ENCODE data around the gene MOSPD3. TPM values are rescaled to one million over a fixed set of nuclear protein-coding genes. Genes with fewer than 3 reads are reported as not detected.

Gene MOSPD3
- total and polyA plus RNA-seq, 2 of the 13 experiments (the other 11 are each of a cell fraction or from before 2014, with no cell fraction given): 7.6 to 8.8 TPM

GRCh38 chr7:100568176-100568895 is 44.0 kb upstream of the MOSPD3 start (continued):
- TF ChIP-seq, protein P1, sequence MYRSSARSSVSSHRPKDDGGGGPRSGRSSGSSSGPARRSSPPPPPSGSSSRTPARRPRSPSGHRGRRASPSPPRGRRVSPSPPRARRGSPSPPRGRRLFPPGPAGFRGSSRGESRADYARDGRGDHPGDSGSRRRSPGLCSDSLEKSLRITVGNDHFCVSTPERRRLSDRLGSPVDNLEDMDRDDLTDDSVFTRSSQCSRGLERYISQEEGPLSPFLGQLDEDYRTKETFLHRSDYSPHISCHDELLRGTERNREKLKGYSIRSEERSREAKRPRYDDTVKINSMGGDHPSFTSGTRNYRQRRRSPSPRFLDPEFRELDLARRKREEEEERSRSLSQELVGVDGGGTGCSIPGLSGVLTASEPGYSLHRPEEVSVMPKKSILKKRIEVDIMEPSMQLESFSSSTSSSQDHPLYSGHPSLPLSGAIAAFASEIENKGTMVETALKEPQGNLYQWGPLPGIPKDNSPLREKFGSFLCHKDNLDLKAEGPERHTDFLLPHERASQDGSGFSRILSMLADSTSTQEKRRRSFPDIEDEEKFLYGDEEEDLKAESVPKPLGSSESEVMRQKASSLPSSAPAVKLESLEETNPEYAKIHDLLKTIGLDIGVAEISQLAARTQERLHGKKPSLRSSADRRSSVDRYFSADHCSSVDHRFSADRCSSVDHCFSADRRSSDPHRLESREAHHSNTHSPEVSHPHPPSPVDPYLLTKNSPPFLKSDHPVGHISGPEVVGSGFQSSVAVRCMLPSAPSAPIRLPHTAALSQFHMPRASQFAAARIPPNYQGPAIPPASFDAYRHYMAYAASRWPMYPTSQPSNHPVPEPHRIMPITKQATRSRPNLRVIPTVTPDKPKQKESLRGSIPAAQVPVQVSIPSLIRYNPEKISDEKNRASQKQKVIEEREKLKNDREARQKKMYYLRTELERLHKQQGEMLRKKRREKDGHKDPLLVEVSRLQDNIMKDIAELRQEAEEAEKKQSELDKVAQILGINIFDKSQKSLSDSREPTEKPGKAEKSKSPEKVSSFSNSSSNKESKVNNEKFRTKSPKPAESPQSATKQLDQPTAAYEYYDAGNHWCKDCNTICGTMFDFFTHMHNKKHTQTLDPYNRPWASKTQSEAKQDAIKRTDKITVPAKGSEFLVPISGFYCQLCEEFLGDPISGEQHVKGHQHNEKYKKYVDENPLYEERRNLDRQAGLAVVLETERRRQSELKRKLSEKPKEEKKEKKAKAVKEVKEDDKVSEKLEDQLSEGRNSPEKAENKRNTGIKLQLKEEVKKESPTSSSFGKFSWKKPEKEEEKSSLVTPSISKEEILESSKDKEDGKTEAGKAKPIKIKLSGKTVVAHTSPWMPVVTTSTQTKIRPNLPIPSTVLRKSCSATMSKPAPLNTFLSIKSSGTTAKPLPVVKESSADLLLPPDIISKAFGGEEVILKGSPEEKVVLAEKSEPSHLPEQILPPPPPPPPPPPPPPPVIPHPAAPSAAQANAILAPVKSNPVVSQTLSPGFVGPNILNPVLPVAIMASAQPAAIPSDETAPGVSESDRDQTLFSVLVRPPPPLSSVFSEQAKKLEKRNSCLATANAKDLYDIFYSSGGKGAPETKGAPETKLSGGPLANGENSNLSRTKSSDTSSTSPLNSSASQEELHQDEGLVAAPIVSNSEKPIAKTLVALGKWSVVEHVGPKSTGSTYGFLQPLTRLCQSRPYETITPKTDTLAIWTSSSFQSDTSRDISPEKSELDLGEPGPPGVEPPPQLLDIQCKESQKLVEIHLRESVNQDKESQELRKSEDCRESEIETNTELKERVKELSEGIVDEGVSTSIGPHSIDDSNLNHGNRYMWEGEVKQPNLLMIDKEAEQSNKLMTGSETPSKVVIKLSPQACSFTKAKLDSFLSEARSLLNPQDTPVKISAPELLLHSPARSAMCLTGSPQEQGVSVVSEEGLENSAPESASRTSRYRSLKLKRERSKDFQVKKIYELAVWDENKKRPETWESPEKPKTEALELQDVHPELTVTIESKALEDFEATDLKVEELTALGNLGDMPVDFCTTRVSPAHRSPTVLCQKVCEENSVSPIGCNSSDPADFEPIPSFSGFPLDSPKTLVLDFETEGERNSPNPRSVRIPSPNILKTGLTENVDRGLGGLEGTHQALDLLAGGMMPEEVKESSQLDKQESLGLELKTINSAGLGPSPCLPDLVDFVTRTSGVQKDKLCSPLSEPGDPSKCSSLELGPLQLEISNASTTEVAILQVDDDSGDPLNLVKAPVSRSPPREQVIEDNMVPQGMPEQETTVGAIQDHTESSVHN (CRISPR knock-in tag; IDR thresholded peaks at IDR 0.05): peak; percentile 78; the same call in 1 of the 2 replicates
- no peak; the same call in none of the 2 replicates for TF ChIP-seq ARHGAP35 (CRISPR knock-in tag; IDR thresholded peaks at IDR 0.05; ENCODE audit: borderline replicate concordance)
- TF ChIP-seq ZNF331 (CRISPR knock-in tag; IDR thresholded peaks at IDR 0.05): peak; percentile 87
- no peak for TF ChIP-seq SRF (IDR thresholded peaks at IDR 0.05; ENCODE audit: low read depth, low read length)
- TF ChIP-seq ARID2 (CRISPR knock-in tag; IDR thresholded peaks at IDR 0.05; ENCODE audit: borderline replicate concordance): peak; percentile 90
- TF ChIP-seq KDM6A (CRISPR knock-in tag; IDR thresholded peaks at IDR 0.05; ENCODE audit: low read depth): peak; percentile 85; the same call in 1 of the 2 replicates
- peak; percentile 47 for TF ChIP-seq IKZF4 (CRISPR knock-in tag; IDR thresholded peaks at IDR 0.05; ENCODE audit: borderline replicate concordance, low read depth, not compliant biosample characterization)
- peak; percentile 96 for TF ChIP-seq ZXDC (CRISPR knock-in tag; IDR thresholded peaks at IDR 0.05)
- TF ChIP-seq ZNF550 (CRISPR knock-in tag; IDR thresholded peaks at IDR 0.05; ENCODE audit: borderline replicate concordance): no peak
- TF ChIP-seq POLR2AphosphoS5 (IDR thresholded peaks at IDR 0.05; ENCODE audit: low read depth, low read length): peak; percentile 74
- no peak for TF ChIP-seq ZBTB20 (CRISPR knock-in tag; IDR thresholded peaks at IDR 0.05; ENCODE audit: borderline replicate concordance, low read depth)
- TF ChIP-seq, protein P2, sequence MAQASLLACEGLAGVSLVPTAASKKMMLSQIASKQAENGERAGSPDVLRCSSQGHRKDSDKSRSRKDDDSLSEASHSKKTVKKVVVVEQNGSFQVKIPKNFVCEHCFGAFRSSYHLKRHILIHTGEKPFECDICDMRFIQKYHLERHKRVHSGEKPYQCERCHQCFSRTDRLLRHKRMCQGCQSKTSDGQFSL (CRISPR knock-in tag; IDR thresholded peaks at IDR 0.05): peak; percentile 22; the same call in 1 of the 2 replicates
- peak; percentile 69; the same call in 1 of the 2 replicates for TF ChIP-seq ZNF576 (CRISPR knock-in tag; IDR thresholded peaks at IDR 0.05)
- TF ChIP-seq ZNF563 (CRISPR knock-in tag; IDR thresholded peaks at IDR 0.05): peak; percentile 91; the same call in 1 of the 2 replicates
- TF ChIP-seq ERF (CRISPR knock-in tag; IDR thresholded peaks at IDR 0.05): peak; percentile 90
- peak; percentile 67; the same call in 1 of the 2 replicates for TF ChIP-seq THYN1 (CRISPR knock-in tag; IDR thresholded peaks at IDR 0.05; ENCODE audit: borderline replicate concordance, low read depth)
- TF ChIP-seq CREB1 (IDR thresholded peaks at IDR 0.05): no peak
- TF ChIP-seq CREB1 (CRISPR knock-in tag; IDR thresholded peaks at IDR 0.05): no peak
